CD14-positive monocyte (primary cell): ENCODE data around the gene WIPF1. TPM values are rescaled to one million over a fixed set of nuclear protein-coding genes. Genes with fewer than 3 reads are reported as not detected.
A peak's percentile ranks its signal among the peaks of the same experiment; 100 is the strongest.

Experiments
- DNase-seq, 3 donors: peaks; one replicate each; pipeline ENCODE4 v3.0.0-alpha.2; 2011 to 2022
- H2AFZ ChIP-seq: 2 replicates; pipeline ENCODE4 v1.6.0; 2012; ENCODE audit warnings: mild to moderate bottlenecking, low read depth, low read length, inconsistent platforms; ENCODE audit not compliant: insufficient read depth, poor library complexity, severe bottlenecking
- H3K27ac ChIP-seq, 2 donors: 1 replicate in 1 of 2; 2 replicates in 1 of 2; pipeline ENCODE4 v1.5.1; 2012 to 2013; ENCODE audit warnings: low read length in 2 of 2, control low read depth in 1 of 2, inconsistent platforms in 1 of 2, low read depth in 1 of 2, mild to moderate bottlenecking in 1 of 2
- H3K27me3 ChIP-seq, 2 donors: one replicate each; pipeline versions ENCODE4 v1.6.0 to v1.6.1; 2011 to 2013; ENCODE audit warnings: low read length in 2 of 2; ENCODE audit not compliant: control insufficient read depth in 2 of 2, insufficient read depth in 2 of 2
- H3K36me3 ChIP-seq, 2 donors: replicated peaks in 1 of 2; 1 replicate in 1 of 2; 2 replicates in 1 of 2; pipeline versions ENCODE4 v1.5.1 to v1.6.1; 2012 to 2013; ENCODE audit warnings: low read length in 2 of 2, control low read depth in 1 of 2, inconsistent platforms in 1 of 2, mild to moderate bottlenecking in 1 of 2; ENCODE audit not compliant: insufficient read depth in 2 of 2, control insufficient read depth in 1 of 2
- H3K4me1 ChIP-seq, 2 donors: 1 replicate in 1 of 2; 2 replicates in 1 of 2; pipeline versions ENCODE4 v1.5.1 to v1.6.1; 2012 to 2013; ENCODE audit warnings: low read length in 2 of 2, control low read depth in 1 of 2, inconsistent platforms in 1 of 2, mild to moderate bottlenecking in 1 of 2, moderate library complexity in 1 of 2; ENCODE audit not compliant: insufficient read depth in 2 of 2, control insufficient read depth in 1 of 2
- H3K4me2 ChIP-seq: replicated peaks from 2 replicates; pipeline ENCODE3; 2012; ENCODE audit warnings: low read length, moderate library complexity, mild to moderate bottlenecking; ENCODE audit not compliant: poor library complexity, severe bottlenecking; ENCODE audit errors: extremely low read depth
- H3K4me3 ChIP-seq, 3 experiments: fragments of 200-600 bp in 1 of 3; sonication (generic) in 1 of 3; replicated peaks in 1 of 3; 1 replicate in 2 of 3; 2 replicates in 1 of 3; pipeline ENCODE4 v1.5.1; 2011 to 2013; ENCODE audit warnings: low read length in 3 of 3, mild to moderate bottlenecking in 3 of 3, control low read depth in 2 of 3, low read depth in 2 of 3, inconsistent platforms in 1 of 3, moderate library complexity in 1 of 3
- H3K79me2 ChIP-seq: 2 replicates; pipeline ENCODE4 v1.6.0; 2012; ENCODE audit warnings: mild to moderate bottlenecking, control low read depth, inconsistent platforms, low read length, moderate library complexity; ENCODE audit not compliant: insufficient read depth
- H3K9ac ChIP-seq: 2 replicates; pipeline ENCODE4 v1.6.0; 2017; ENCODE audit warnings: low read length, mild to moderate bottlenecking; ENCODE audit not compliant: insufficient read depth, poor library complexity, severe bottlenecking
- H3K9me3 ChIP-seq, 2 donors: replicated peaks in 1 of 2; 1 replicate in 1 of 2; 2 replicates in 1 of 2; pipeline versions ENCODE4 v1.5.1 to v1.6.1; 2012 to 2013; ENCODE audit warnings: low read length in 2 of 2, control low read depth in 1 of 2; ENCODE audit not compliant: control insufficient read depth in 1 of 2, insufficient read depth in 1 of 2
- H4K20me1 ChIP-seq: 2 replicates; pipeline ENCODE4 v1.6.0; 2012; ENCODE audit warnings: mild to moderate bottlenecking, low read length, control low read depth, moderate library complexity; ENCODE audit not compliant: insufficient read depth
- H3K27ac Mint-ChIP-seq, 7 donors: one replicate each; pipeline ENCODE4 v1.8.0; 2020; ENCODE audit warnings: mild to moderate bottlenecking in 7 of 7, mixed read lengths in 7 of 7, moderate library complexity in 6 of 7, inconsistent platforms in 2 of 7
- H3K27me3 Mint-ChIP-seq, 3 donors: one replicate each; pipeline ENCODE4 v1.8.0; 2021 to 2022; ENCODE audit warnings: low read depth in 3 of 3, mild to moderate bottlenecking in 3 of 3, mixed read lengths in 3 of 3, moderate library complexity in 3 of 3, inconsistent platforms in 1 of 3
- H3K36me3 Mint-ChIP-seq, 2 donors: one replicate each; pipeline ENCODE4 v1.8.0; 2020; ENCODE audit warnings: mixed read lengths in 2 of 2, inconsistent platforms in 1 of 2, mild to moderate bottlenecking in 1 of 2
- H3K4me1 Mint-ChIP-seq: one replicate; pipeline ENCODE4 v1.8.0; 2020; ENCODE audit warnings: mild to moderate bottlenecking, mixed read lengths
- H3K4me3 Mint-ChIP-seq, 2 donors: one replicate each; pipeline ENCODE4 v1.8.0; 2020; ENCODE audit warnings: mild to moderate bottlenecking in 2 of 2, mixed read lengths in 2 of 2, moderate library complexity in 1 of 2
- H3K9me3 Mint-ChIP-seq, 7 donors: one replicate each; pipeline ENCODE4 v1.8.0; 2020 to 2022; ENCODE audit warnings: mixed read lengths in 7 of 7, mild to moderate bottlenecking in 6 of 7, moderate library complexity in 6 of 7, inconsistent platforms in 2 of 7
- WGBS: methylation state at CpG from one replicate; pipeline ENCODE4 v1.1.5; 2013; ENCODE audit warnings: missing lambda C conversion rate; ENCODE audit not compliant: insufficient coverage; 5-methylcytosine and 5-hydroxymethylcytosine counted together
- intact Hi-C, 2 donors: fragments of 100-400 bp; cut with micrococcal nuclease; formaldehyde crosslinking; loops; one replicate each; pipeline versions ENCODE4 v1.15.0 to v1.15.1; 2023
- polyA plus RNA-seq, 3 donors: library from polyadenylated mRNA; depleted of rRNA in 1 of 3; unstranded in 2 of 3; stranded (reverse) in 1 of 3; fragments of 300-500 nt in 2 of 3; fragments of >200 nt in 1 of 3; fragmentation: Illumina TruSeq in 2 of 3; gene quantifications; 1 replicate in 2 of 3; 2 replicates in 1 of 3; pipeline ENCODE4 v1.2.3, GENCODE V29; 2012 to 2021
- TF ChIP-seq, protein P1 (sequence below): fragments of 200-600 bp; IDR thresholded peaks from one replicate; pipeline ENCODE4 v1.8.0; 2022; ENCODE audit warnings: antibody characterized with exemption, mild to moderate bottlenecking

The WIPF1 gene
- polyA plus RNA-seq, 3 donors: 43.9 to 126 (median 74.3) TPM

DNA sequence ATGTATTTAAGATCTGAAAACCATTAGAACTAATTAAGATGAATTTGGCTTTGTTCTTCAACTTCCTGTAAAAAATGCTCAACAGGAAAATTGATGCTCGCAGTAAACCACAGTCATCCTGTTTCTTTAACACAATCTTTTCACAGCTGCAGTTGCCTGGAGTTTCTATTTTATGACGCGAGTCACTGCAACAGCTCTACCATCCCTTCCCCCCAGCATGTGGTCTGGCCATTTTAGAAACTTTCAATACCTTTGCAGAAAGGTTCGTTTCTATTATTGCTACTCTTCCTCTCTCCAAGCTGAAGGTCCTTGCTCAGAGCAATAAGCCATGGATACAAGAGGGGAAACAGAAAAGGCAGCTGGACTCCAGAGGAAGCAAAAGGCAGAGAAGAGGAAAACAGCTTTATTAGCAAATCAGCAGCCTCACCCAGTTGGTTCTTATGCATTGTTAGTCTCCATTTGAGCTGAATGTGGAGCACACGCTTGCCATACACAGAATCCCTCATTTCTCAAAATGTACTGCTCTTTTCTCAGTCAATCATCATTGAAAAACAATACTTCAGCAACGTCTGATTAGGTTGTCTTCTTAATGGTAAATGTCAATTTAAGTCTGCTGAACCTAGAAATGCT, 3.9 kb downstream of the WIPF1 start:
- Mint-ChIP-seq H3K4me3 (peak overlapping the region; percentile 84 to 88), H3K4me1 (peaks cover 78% of the 10 kb centered on the region), H3K36me3 (peaks cover 55 to 58% of the 10 kb centered on the region in 2 donors), H3K9me3 (no peaks in the 10 kb centered on the region), H3K27me3 (peaks cover 0 to 3% (median 0%) of the 10 kb centered on the region in 3 donors), H3K27ac (peak overlapping the region; percentile 98 to 100 (median 100))
- peak overlapping the region; percentile 43 for H2AFZ ChIP-seq
- 0% methylated on average over 1 of the region's 6 CpGs for WGBS
- H3K36me3 ChIP-seq: peaks cover 15 to 29% of the 10 kb centered on the region in 2 donors
- H3K4me2 ChIP-seq: peak overlapping the region; percentile 61
- intact Hi-C loops: no loop called here
- H3K4me1 ChIP-seq: peaks cover 75 to 84% of the 10 kb centered on the region in 2 donors
- no peaks in the 10 kb centered on the region for H3K27me3 ChIP-seq
- DNase-seq: peak; percentile 75 to 76 (median 75)
- TF ChIP-seq, protein P1, sequence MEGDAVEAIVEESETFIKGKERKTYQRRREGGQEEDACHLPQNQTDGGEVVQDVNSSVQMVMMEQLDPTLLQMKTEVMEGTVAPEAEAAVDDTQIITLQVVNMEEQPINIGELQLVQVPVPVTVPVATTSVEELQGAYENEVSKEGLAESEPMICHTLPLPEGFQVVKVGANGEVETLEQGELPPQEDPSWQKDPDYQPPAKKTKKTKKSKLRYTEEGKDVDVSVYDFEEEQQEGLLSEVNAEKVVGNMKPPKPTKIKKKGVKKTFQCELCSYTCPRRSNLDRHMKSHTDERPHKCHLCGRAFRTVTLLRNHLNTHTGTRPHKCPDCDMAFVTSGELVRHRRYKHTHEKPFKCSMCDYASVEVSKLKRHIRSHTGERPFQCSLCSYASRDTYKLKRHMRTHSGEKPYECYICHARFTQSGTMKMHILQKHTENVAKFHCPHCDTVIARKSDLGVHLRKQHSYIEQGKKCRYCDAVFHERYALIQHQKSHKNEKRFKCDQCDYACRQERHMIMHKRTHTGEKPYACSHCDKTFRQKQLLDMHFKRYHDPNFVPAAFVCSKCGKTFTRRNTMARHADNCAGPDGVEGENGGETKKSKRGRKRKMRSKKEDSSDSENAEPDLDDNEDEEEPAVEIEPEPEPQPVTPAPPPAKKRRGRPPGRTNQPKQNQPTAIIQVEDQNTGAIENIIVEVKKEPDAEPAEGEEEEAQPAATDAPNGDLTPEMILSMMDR: no peak
- H4K20me1 ChIP-seq: peaks cover 24% of the 10 kb centered on the region
- H3K4me3 ChIP-seq: peak overlapping the region; percentile 15 to 63 (median 51)
- H3K79me2 ChIP-seq: peaks cover 100% of the 10 kb centered on the region
- H3K9me3 ChIP-seq: no peaks in the 10 kb centered on the region
- H3K9ac ChIP-seq: peak overlapping the region; percentile 58
- peak overlapping the region; percentile 68 to 99 for H3K27ac ChIP-seq

DNA sequence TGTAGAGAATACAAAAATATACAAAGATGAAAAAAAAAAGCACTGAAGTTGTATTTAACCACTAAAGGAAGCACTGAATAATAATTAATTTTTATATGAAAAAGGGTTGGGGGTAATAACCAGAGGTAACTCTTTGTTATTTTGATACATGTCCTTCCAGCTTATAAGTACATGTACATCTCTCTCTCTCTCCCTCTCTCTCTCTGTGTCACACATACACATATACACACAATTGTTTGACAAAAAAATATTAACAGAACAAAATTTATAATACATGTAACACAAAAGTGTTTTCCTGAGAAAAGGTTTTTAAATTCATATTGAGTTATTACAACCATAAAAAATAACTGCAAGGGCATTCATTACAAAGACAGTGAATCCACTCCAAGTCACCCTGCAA, 4.6 kb downstream of the WIPF1 start:
- Histone ChIP-seq H3K9ac (peak overlapping the region; percentile 58), H3K79me2 (peaks cover 100% of the 10 kb centered on the region), H3K27ac (peak overlapping the region in 1 of 2 donors; percentile 99), H3K36me3 (peaks cover 19 to 36% of the 10 kb centered on the region in 2 donors), H3K27me3 (no peaks in the 10 kb centered on the region), H4K20me1 (peaks cover 31% of the 10 kb centered on the region), H3K4me3 (peak overlapping the region in 1 of 3 experiments; percentile 63), H2AFZ (no peak overlapping the region), H3K4me2 (peak overlapping the region; percentile 61), H3K4me1 (peaks cover 69 to 78% of the 10 kb centered on the region in 2 donors), H3K9me3 (no peaks in the 10 kb centered on the region)
- TF ChIP-seq, protein P1: no peak
- H3K4me3 Mint-ChIP-seq: peak overlapping the region; percentile 84 to 88
- intact Hi-C loops: no loop called here
- H3K27ac Mint-ChIP-seq: peak overlapping the region; percentile 98 to 100 (median 100)
- peaks cover 0 to 3% (median 0%) of the 10 kb centered on the region in 7 donors for H3K9me3 Mint-ChIP-seq
- H3K4me1 Mint-ChIP-seq: peaks cover 76% of the 10 kb centered on the region
- no peak for DNase-seq
- peaks cover 62 to 64% of the 10 kb centered on the region in 2 donors for H3K36me3 Mint-ChIP-seq
- H3K27me3 Mint-ChIP-seq: peaks cover 0 to 2% (median 0%) of the 10 kb centered on the region in 3 donors
